CD14-positive monocyte (primary cell): ENCODE measurements around the gene SPINK1. TPM values are rescaled to one million over a fixed set of nuclear protein-coding genes. Genes with fewer than 3 reads are reported as not detected.

Experiments used
- DNase-seq, 3 donors: peaks; one replicate each; pipeline ENCODE4 v3.0.0-alpha.2; 2011 to 2022
- H2AFZ ChIP-seq: 2 replicates; pipeline ENCODE4 v1.6.0; 2012; ENCODE audit warnings: mild to moderate bottlenecking, low read depth, low read length, inconsistent platforms; ENCODE audit not compliant: insufficient read depth, poor library complexity, severe bottlenecking
- H3K27ac ChIP-seq, 2 donors: 1 replicate in 1 of 2; 2 replicates in 1 of 2; pipeline ENCODE4 v1.5.1; 2012 to 2013; ENCODE audit warnings: low read length in 2 of 2, control low read depth in 1 of 2, inconsistent platforms in 1 of 2, low read depth in 1 of 2, mild to moderate bottlenecking in 1 of 2
- H3K27me3 ChIP-seq, 2 donors: one replicate each; pipeline versions ENCODE4 v1.6.0 to v1.6.1; 2011 to 2013; ENCODE audit warnings: low read length in 2 of 2; ENCODE audit not compliant: control insufficient read depth in 2 of 2, insufficient read depth in 2 of 2
- H3K36me3 ChIP-seq, 2 donors: replicated peaks in 1 of 2; 1 replicate in 1 of 2; 2 replicates in 1 of 2; pipeline versions ENCODE4 v1.5.1 to v1.6.1; 2012 to 2013; ENCODE audit warnings: low read length in 2 of 2, control low read depth in 1 of 2, inconsistent platforms in 1 of 2, mild to moderate bottlenecking in 1 of 2; ENCODE audit not compliant: insufficient read depth in 2 of 2, control insufficient read depth in 1 of 2
- H3K4me1 ChIP-seq, 2 donors: 1 replicate in 1 of 2; 2 replicates in 1 of 2; pipeline versions ENCODE4 v1.5.1 to v1.6.1; 2012 to 2013; ENCODE audit warnings: low read length in 2 of 2, control low read depth in 1 of 2, inconsistent platforms in 1 of 2, mild to moderate bottlenecking in 1 of 2, moderate library complexity in 1 of 2; ENCODE audit not compliant: insufficient read depth in 2 of 2, control insufficient read depth in 1 of 2
- H3K4me2 ChIP-seq: replicated peaks from 2 replicates; pipeline ENCODE3; 2012; ENCODE audit warnings: low read length, moderate library complexity, mild to moderate bottlenecking; ENCODE audit not compliant: poor library complexity, severe bottlenecking; ENCODE audit errors: extremely low read depth
- H3K4me3 ChIP-seq, 3 experiments: fragments of 200-600 bp in 1 of 3; sonication (generic) in 1 of 3; replicated peaks in 1 of 3; 1 replicate in 2 of 3; 2 replicates in 1 of 3; pipeline ENCODE4 v1.5.1; 2011 to 2013; ENCODE audit warnings: low read length in 3 of 3, mild to moderate bottlenecking in 3 of 3, control low read depth in 2 of 3, low read depth in 2 of 3, inconsistent platforms in 1 of 3, moderate library complexity in 1 of 3
- H3K79me2 ChIP-seq: 2 replicates; pipeline ENCODE4 v1.6.0; 2012; ENCODE audit warnings: mild to moderate bottlenecking, control low read depth, inconsistent platforms, low read length, moderate library complexity; ENCODE audit not compliant: insufficient read depth
- H3K9ac ChIP-seq: 2 replicates; pipeline ENCODE4 v1.6.0; 2017; ENCODE audit warnings: low read length, mild to moderate bottlenecking; ENCODE audit not compliant: insufficient read depth, poor library complexity, severe bottlenecking
- H3K9me3 ChIP-seq, 2 donors: replicated peaks in 1 of 2; 1 replicate in 1 of 2; 2 replicates in 1 of 2; pipeline versions ENCODE4 v1.5.1 to v1.6.1; 2012 to 2013; ENCODE audit warnings: low read length in 2 of 2, control low read depth in 1 of 2; ENCODE audit not compliant: control insufficient read depth in 1 of 2, insufficient read depth in 1 of 2
- H4K20me1 ChIP-seq: 2 replicates; pipeline ENCODE4 v1.6.0; 2012; ENCODE audit warnings: mild to moderate bottlenecking, low read length, control low read depth, moderate library complexity; ENCODE audit not compliant: insufficient read depth
- H3K27ac Mint-ChIP-seq, 7 donors: one replicate each; pipeline ENCODE4 v1.8.0; 2020; ENCODE audit warnings: mild to moderate bottlenecking in 7 of 7, mixed read lengths in 7 of 7, moderate library complexity in 6 of 7, inconsistent platforms in 2 of 7
- H3K27me3 Mint-ChIP-seq, 3 donors: one replicate each; pipeline ENCODE4 v1.8.0; 2021 to 2022; ENCODE audit warnings: low read depth in 3 of 3, mild to moderate bottlenecking in 3 of 3, mixed read lengths in 3 of 3, moderate library complexity in 3 of 3, inconsistent platforms in 1 of 3
- H3K36me3 Mint-ChIP-seq, 2 donors: one replicate each; pipeline ENCODE4 v1.8.0; 2020; ENCODE audit warnings: mixed read lengths in 2 of 2, inconsistent platforms in 1 of 2, mild to moderate bottlenecking in 1 of 2
- H3K4me1 Mint-ChIP-seq: one replicate; pipeline ENCODE4 v1.8.0; 2020; ENCODE audit warnings: mild to moderate bottlenecking, mixed read lengths
- H3K4me3 Mint-ChIP-seq, 2 donors: one replicate each; pipeline ENCODE4 v1.8.0; 2020; ENCODE audit warnings: mild to moderate bottlenecking in 2 of 2, mixed read lengths in 2 of 2, moderate library complexity in 1 of 2
- H3K9me3 Mint-ChIP-seq, 7 donors: one replicate each; pipeline ENCODE4 v1.8.0; 2020 to 2022; ENCODE audit warnings: mixed read lengths in 7 of 7, mild to moderate bottlenecking in 6 of 7, moderate library complexity in 6 of 7, inconsistent platforms in 2 of 7
- WGBS: methylation state at CpG from one replicate; pipeline ENCODE4 v1.1.5; 2013; ENCODE audit warnings: missing lambda C conversion rate; ENCODE audit not compliant: insufficient coverage; 5-methylcytosine and 5-hydroxymethylcytosine counted together
- intact Hi-C, 2 donors: fragments of 100-400 bp; cut with micrococcal nuclease; formaldehyde crosslinking; loops; one replicate each; pipeline versions ENCODE4 v1.15.0 to v1.15.1; 2023
- polyA plus RNA-seq, 3 donors: library from polyadenylated mRNA; depleted of rRNA in 1 of 3; unstranded in 2 of 3; stranded (reverse) in 1 of 3; fragments of 300-500 nt in 2 of 3; fragments of >200 nt in 1 of 3; fragmentation: Illumina TruSeq in 2 of 3; gene quantifications; 1 replicate in 2 of 3; 2 replicates in 1 of 3; pipeline ENCODE4 v1.2.3, GENCODE V29; 2012 to 2021
- TF ChIP-seq, protein P1 (sequence below): fragments of 200-600 bp; IDR thresholded peaks from one replicate; pipeline ENCODE4 v1.8.0; 2022; ENCODE audit warnings: antibody characterized with exemption, mild to moderate bottlenecking

The SPINK1 gene
- polyA plus RNA-seq, 3 donors = not detected

DNA sequence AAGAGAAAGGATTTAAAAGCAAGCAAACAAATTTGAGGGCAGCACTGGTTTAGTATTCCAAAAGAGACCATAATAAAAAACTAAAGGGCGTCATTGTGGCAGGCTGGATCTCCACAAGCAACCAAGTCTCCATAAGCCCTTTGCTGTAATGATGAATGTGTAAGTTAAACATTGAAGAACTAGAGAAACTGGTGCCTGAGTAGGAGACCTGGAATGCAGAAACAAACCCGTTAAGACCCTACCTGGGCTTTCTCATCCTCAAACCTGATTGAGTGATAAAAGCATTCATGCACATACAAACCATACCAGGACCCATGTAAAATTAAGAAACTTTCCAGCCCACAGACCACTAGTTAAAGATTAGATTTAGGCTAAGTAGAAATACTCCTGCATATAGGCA lies 45.2 kb upstream of the SPINK1 start:
- Histone ChIP-seq H3K27ac (no peak overlapping the region), H3K36me3 (no peaks in the 10 kb centered on the region), H4K20me1 (no peaks in the 10 kb centered on the region), H3K4me2 (no peak overlapping the region), H3K27me3 (no peaks in the 10 kb centered on the region), H3K9me3 (no peaks in the 10 kb centered on the region), H3K4me1 (no peaks in the 10 kb centered on the region), H2AFZ (no peak overlapping the region), H3K79me2 (no peaks in the 10 kb centered on the region), H3K9ac (no peak overlapping the region), H3K4me3 (no peak overlapping the region)
- no peak for DNase-seq
- TF ChIP-seq, protein P1, sequence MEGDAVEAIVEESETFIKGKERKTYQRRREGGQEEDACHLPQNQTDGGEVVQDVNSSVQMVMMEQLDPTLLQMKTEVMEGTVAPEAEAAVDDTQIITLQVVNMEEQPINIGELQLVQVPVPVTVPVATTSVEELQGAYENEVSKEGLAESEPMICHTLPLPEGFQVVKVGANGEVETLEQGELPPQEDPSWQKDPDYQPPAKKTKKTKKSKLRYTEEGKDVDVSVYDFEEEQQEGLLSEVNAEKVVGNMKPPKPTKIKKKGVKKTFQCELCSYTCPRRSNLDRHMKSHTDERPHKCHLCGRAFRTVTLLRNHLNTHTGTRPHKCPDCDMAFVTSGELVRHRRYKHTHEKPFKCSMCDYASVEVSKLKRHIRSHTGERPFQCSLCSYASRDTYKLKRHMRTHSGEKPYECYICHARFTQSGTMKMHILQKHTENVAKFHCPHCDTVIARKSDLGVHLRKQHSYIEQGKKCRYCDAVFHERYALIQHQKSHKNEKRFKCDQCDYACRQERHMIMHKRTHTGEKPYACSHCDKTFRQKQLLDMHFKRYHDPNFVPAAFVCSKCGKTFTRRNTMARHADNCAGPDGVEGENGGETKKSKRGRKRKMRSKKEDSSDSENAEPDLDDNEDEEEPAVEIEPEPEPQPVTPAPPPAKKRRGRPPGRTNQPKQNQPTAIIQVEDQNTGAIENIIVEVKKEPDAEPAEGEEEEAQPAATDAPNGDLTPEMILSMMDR = no peak
- intact Hi-C loops = no loop called here
- no peak overlapping the region for H3K27ac Mint-ChIP-seq
- WGBS = no CpG with 5 or more reads among the region's 2 CpGs
- H3K27me3 Mint-ChIP-seq = peaks cover 0 to 1% (median 0%) of the 10 kb centered on the region in 3 donors
- H3K4me3 Mint-ChIP-seq = no peak overlapping the region
- H3K4me1 Mint-ChIP-seq = peaks cover 3% of the 10 kb centered on the region
- H3K9me3 Mint-ChIP-seq = peaks cover 0 to 6% (median 2%) of the 10 kb centered on the region in 7 donors
- peaks cover 0 to 2% of the 10 kb centered on the region in 2 donors for H3K36me3 Mint-ChIP-seq

DNA sequence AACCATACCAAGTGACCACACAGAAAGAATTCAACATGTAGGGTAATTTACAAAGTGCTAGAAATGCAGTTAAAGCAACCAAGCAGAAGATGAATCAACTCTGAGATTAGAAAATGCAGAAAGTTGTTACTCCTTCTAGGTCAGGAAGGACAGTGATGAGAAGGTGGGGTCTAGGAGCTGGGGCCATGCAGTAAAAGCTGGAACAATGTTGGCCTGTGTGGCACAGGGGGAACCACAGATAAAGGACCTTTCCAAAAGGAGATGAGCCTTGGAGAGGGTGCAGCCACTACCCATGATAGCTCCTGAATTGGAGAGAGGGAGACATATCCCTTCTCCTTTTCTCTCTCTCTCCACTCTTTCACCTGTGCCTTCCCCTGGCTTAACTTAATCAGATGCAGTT lies 44.7 kb upstream of the SPINK1 start:
- Histone ChIP-seq H3K27me3 (no peaks in the 10 kb centered on the region), H3K79me2 (no peaks in the 10 kb centered on the region), H3K4me3 (no peak overlapping the region), H3K4me2 (no peak overlapping the region), H2AFZ (no peak overlapping the region), H4K20me1 (no peaks in the 10 kb centered on the region), H3K9me3 (no peaks in the 10 kb centered on the region), H3K27ac (no peak overlapping the region), H3K4me1 (no peaks in the 10 kb centered on the region), H3K9ac (no peak overlapping the region), H3K36me3 (no peaks in the 10 kb centered on the region)
- H3K4me3 Mint-ChIP-seq = no peak overlapping the region
- DNase-seq = no peak
- H3K4me1 Mint-ChIP-seq = peaks cover 7% of the 10 kb centered on the region
- H3K27ac Mint-ChIP-seq = no peak overlapping the region
- peaks cover 0 to 2% of the 10 kb centered on the region in 2 donors for H3K36me3 Mint-ChIP-seq
- peaks cover 0 to 8% (median 2%) of the 10 kb centered on the region in 7 donors for H3K9me3 Mint-ChIP-seq
- H3K27me3 Mint-ChIP-seq = peaks cover 0 to 1% (median 0%) of the 10 kb centered on the region in 3 donors
- TF ChIP-seq, protein P1 = no peak
- intact Hi-C loops = no loop called here
